Measurements from ENCODE around the gene MRPS23.

DNA sequence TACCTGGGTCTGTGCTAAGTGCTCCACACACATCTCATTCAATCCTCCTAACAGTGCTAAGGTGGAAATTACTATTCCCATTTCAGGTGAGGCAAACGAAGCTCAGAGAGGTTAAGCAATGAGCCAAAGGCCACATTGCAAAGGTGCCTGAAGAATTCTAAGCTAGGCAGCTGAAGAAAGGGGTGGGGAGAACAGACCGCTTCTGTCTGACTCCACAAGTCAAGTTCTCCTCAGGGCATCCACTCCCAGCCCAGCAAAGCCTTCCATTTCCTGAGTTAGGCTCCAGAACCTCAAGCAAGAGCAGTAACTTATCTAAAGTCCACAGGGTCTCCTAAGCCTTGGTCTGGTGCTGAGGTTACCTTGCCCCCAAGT, 27.0 kb upstream of the MRPS23 start:
- TF ChIP-seq EZH2 (IDR thresholded peaks at IDR 0.05; ENCODE audit: insufficient read depth, poor library complexity, severe bottlenecking) (no peak), EZH2phosphoT487 (IDR thresholded peaks at IDR 0.05; ENCODE audit: insufficient read depth, low read depth) (no peak)
